HG02885 (cell line): ENCODE results near the gene KCNE3.

Experiments used
- ATAC-seq: cut with Tn5 transposase; IDR thresholded peaks from one replicate; pipeline ENCODE4 v1.9.1; 2021; ENCODE audit warnings: mild to moderate bottlenecking; ENCODE audit not compliant: unreplicated experiment, poor library complexity

The KCNE3 gene, protein sequence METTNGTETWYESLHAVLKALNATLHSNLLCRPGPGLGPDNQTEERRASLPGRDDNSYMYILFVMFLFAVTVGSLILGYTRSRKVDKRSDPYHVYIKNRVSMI

GRCh38 chr11:74466916-74467885 lies at the start of gene KCNE3:
Gene KCNE3 (minus strand): TSS chr11:74467549. CDS start chr11:74457563, 9,986 bp downstream.
- ATAC-seq = no peak

GRCh38 chr11:74507582-74507981 lies 40.2 kb upstream of the KCNE3 start:
- no peak for ATAC-seq

DNA sequence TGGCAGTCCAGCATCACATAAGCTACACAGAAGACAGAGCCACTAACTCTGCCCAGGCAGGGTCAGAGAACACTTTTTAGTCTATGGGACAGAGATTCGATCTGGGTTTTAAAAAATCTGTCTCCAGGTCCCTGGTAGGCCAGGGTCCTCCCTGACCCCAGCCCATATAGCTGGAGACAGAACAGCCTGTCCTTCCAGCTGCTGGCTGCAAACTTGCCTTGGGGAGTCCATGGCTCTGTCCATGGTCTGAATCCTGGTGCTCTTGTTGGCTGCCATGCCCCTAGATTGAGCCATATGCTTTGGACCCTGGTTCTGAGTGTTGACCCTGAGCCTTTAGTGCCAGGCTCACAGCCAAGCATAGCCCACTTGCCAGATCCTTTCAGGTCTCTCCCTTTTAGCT lies 39.5 kb upstream of the KCNE3 start:
- no peak for ATAC-seq

DNA sequence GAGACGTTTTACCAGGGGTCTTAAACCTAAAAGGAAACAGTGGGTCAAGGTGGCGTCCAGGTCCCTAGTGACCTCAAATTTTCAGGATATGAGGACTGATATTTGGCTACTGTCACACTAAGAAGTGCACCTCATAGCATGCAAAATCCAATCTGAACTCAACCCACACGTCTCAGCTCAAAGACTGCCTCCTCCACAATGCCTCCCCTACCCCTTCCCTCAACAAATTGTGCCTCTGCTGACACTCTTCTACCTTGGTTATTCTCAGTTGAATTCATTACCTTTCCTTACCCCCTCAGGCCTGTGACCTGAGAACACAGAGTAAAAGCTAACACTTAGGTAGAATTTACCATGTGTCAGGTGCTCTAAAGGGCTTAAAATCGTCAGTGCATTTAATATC lies 38.6 kb upstream of the KCNE3 start:
- ATAC-seq = no peak

GRCh38 chr11:74504100-74504691 lies 36.8 kb upstream of the KCNE3 start:
- ATAC-seq = no peak

- ATAC-seq = no peak
Measured at GRCh38 chr11:74494916-74495315, 27.6 kb upstream of the KCNE3 start.

DNA sequence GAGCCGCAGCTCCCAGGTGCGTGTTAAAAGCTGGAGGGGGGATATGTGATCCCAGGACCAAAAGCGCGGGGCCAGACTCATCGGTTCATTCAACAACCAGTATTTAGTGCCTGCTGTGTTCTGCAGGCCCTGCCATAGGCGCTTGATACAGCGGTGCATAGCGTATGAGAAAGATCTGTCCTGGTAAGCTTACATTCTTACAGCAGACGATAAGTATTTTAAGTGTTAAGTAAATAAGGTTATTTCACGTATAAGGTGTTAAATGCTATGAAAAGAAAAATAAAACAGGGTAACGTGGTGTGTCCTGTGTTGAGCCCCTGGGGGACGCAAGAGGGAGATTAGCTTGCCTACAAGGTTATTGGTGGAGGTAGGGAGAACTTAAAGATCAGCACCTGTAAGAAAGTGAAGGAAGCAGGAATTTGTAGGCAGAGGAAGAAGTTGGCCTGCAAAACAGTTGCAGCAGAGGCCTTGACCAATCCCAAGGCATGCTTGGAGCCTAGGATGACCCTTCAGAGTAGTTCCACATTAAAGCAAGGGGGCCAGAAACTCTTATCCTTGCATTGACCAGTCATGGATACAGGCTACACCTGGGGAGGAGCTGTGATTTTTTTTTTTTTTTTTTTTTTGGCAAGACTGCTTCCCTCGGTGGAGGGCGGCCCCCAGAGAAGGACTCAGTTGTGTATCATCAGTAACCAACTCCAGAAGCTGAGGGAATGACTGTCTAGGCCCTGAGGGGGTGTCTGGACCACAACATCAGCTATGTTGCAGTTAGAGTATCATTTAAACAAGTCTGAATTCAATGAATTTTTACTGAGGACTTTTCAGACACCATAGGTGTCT lies 26.7 kb upstream of the KCNE3 start:
- no peak for ATAC-seq

DNA sequence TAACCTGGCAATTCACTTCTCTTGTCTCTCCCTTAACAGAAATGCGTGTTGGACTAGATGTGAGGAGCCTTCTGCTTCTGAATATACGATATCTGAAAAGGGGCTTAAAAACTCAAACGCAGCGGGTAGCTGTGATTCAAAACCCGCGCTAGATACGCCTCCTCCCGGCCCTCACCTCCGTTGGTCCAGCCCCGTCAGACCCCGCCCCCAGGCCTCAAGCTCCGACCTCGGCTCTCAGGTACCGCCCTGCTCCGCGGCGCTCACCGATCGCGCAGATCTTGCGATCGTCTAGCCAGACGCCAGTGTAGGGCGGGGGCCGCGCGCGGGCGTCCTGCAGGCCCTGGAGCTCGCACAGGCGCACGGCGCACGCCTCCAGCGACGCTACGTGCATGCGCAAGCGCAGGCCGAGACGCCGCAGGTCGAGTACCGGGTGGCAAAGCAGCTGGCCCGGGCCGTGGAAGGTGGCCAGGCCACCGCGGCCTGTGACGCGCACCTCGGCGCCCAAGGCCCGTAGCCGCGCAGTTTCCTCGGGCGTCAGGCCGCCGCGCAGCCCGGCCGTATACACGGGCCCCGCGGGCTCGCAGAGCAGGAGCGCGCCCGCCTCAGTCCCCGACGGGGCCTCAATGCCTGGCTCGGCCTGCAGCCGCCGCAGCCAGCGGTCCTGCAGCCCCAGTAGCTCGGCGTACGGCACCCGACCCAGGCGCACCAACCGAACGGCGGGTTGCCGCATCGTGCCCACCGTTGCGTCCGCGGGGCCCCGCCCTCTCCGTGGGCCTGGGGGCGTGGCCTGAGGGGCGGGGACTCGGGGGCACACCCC lies 25.8 kb upstream of the KCNE3 start, which contains the start of gene LIPT2:
TSS of gene LIPT2 (minus strand) at position 751 of the 817 bp plus-strand sequence. CDS start at position 730, 21 bp downstream.
- ATAC-seq = peak; percentile 96

DNA sequence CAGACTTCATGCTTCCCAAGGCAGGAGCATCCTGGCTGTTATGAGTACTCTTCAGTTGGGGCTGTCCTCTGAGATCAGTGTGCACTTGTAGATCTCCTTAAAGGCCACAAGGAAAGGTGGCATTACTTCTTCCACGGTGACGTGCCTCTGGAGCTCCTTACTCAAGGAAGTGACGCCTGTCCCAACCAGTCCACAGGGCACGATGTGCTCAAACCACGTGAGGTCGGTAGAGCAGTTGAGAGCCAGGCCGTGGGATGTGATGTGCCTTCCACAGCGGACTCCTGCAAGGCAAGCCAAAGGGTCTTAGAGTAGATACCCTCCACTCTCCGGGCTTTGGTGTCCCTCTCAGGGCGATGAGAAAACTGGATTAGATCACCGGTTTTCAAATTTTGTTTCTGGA lies 24.7 kb upstream of the KCNE3 start:
- ATAC-seq = no peak

DNA sequence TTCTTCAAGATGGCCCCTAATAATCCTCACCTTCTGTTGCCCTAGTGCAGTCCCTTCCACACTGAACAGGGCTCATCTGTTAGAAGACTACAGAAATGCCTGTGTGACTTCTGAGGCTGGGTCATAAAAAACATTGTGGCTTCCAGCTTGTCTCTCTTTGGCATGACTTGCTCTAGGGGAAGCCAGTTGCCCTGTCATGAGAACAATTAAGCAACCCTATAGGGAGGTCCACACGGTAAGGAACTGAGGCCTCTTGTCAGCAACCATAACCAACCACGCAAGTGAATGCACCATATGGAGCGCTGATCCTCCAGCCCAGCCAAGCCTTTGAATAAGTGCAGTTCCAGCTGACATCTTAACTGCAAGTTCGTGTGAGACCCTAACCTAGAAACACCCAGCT lies 23.6 kb upstream of the KCNE3 start:
- ATAC-seq = no peak

DNA sequence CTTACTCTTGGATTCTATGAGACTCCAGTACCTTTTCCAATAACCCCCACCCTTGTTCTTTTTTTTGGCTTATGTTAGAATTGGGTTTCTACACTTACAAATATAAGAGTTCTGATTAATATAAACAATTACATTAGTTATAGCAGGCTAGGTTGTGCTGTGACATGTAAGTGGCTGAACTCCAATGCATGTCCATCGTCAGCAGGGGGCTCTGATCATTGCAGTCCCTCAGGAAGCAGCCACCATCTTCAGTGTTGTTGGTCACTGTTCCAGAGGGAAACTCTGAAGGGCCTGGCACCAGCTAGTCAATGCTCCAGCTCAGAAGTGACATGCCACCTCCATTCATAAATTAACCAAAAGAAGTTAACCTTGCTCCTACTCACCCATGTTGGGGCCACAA lies 20.5 kb upstream of the KCNE3 start:
- ATAC-seq = no peak

DNA sequence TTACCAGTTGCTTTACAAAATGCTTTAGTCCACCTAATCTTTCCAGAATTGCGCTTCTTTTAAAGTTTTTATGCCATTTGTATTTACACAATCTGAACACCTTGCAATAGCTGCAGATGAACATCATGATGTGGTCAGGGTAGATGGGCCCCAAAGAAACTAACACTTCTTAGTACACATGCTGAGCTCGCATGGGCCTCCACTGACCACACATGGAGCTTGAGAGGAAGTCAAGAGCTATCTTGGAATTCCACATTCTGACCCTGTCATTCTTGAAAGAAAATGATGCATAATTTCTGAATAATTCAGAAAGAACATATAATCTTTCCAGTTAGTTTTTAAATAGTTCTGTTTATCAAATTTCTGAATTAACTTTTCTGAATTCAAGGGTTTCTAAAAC lies 18.5 kb upstream of the KCNE3 start:
- ATAC-seq = no peak

DNA sequence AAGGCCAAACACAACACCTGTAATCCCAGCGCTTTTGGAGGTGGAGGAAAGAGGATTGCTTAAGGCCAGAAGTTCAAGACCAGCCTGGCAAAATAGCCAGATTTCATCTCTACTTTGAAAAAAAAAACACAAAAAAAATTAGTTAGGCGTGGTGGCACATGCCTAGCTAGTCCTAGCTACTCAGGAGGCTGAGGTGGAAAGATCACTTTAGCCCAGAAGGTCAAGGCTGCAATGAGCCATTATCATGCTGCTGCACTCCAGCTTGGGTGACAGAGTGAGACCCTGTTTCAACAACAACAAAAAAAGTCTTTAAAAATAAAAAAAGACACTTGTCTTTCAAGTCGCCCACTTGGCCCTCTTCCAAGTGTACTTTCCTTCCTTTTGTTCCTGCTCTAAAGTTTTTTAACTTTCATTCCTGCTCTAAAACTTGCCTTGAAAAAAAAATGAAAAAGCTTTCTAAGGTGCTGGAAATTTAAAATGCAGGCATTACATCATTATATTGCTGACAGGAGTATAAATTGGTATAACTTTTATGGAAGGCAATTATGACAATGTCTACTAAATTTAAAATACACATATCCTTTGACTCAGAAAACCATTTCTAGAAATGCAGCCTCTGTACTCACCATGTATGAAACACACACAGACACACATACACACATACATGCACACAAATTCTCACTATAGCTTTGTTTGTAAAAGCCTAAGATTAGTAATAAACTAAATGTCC lies 13.5 kb upstream of the KCNE3 start:
- no peak for ATAC-seq

GRCh38 chr11:74479732-74480123 lies 12.4 kb upstream of the KCNE3 start:
- no peak for ATAC-seq

DNA sequence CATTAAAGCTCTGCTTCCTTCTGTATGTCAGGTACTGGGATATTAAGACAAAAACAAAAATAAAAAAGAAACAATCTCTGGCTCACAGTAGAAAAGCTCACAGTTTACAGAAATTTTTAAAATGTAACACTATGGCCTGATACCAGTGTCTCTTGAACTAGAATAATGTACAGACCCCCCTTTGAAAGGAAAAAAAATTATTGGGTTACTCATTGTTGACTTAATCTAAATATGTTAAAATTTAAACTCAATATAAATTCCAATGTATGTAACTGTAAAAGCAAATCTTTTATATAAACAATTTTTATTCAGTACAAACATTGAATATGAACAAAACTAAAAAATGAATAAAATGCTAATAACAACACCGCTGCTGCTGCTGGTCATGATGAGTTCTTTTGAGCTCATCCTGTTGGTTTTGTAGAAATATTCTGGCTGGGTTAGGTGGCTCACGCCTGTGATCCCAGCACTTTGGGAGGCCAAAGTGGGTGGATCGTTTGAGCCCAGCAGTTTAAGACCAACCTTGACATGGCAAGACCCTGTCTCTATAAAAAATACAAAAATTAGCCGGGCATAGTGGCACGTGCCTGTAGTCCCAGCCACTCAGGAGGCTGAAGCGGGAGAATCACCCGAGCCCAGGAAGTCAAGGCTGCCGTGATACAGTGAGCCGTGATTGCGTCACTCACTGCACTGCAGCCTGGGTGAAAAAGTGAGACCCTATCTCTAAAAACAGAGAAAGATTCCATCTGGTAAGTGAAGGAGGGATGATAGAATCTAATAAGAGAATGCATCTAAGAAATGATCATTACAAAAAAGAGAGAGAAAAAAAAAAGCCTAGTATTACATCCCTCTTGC lies 11.8 kb upstream of the KCNE3 start:
- ATAC-seq = no peak

DNA sequence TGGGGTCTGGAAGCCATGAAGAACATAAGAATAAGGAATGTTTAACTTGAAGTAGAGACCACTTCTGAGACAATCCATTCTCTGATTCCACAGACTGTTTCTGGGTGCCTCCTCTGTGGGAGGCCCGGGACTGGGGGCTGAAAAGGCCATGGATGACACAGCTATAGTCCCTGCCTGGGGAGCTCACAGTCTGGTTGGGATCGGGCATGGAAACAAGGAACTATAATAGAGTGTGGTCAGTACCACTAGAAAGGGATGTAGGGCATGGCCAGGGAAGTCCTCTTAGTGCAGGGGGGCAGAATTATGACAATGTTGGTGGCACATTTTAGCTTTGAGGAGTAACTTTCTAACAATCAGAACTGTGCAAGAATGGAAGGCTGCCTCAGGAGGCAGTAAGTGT lies 9.2 kb upstream of the KCNE3 start:
- no peak for ATAC-seq

DNA sequence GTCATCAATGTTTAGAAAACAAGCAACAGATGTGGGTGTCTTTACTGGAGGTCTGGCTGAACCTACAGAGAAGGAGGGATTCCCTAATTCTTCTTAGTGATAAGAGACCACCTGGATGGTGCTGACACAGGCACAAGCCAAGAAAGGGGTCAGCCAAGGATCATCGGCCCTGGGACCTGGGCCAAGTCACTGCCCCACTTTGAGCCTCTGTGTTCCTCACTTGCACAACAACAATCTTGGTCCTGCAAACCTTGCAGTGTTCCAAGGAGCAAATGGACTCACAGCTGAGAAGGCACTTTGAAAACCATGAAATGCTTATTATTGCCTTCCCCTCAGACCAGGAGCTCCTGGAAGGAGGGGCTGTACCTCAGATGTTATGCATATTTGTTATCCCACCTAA lies 7.0 kb upstream of the KCNE3 start:
- ATAC-seq = no peak
